Gastroesophageal sphincter (tissue), 3 donors: ENCODE data around the gene SEMA3A.

Experiments
- POLR2A ChIP-seq, 2 donors: fragments of 450-650 bp; IDR thresholded peaks; one replicate each; pipeline ENCODE4 v1.6.1; 2017; ENCODE audit warnings: antibody characterized with exemption in 2 of 2, mild to moderate bottlenecking in 2 of 2, moderate library complexity in 1 of 2
- TF ChIP-seq, protein P1 (sequence below), 4 experiments: fragments of 200-600 bp in 2 of 4; fragments of 450-650 bp in 2 of 4; sonication (generic) in 1 of 4; IDR thresholded peaks; one replicate each; pipeline ENCODE4 v1.5.1; 2017 to 2019; ENCODE audit warnings: antibody characterized with exemption in 4 of 4, mild to moderate bottlenecking in 2 of 4, moderate library complexity in 2 of 4

DNA sequence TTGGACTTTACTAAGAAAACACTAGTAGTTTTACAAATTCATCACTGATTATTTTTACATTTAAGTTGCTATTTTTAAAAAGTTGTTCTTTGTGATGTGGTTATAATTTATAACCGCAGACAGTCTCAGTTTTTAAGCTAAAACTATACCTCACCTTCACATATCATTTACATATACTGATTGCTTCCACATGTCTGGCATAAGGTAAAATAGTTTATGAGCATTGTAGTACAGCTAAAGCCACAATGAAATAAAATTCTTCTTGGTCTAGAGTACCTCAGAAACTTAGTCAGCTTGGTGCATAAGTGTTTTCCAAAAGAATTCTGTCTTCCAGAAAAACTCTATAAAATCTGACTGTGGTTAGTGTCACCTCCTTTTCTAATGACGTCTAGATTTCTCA lies 13.0 kb downstream of the SEMA3A start:
- no peak for TF ChIP-seq POLR2A (IDR thresholded peaks at IDR 0.05)
- TF ChIP-seq, protein P1, sequence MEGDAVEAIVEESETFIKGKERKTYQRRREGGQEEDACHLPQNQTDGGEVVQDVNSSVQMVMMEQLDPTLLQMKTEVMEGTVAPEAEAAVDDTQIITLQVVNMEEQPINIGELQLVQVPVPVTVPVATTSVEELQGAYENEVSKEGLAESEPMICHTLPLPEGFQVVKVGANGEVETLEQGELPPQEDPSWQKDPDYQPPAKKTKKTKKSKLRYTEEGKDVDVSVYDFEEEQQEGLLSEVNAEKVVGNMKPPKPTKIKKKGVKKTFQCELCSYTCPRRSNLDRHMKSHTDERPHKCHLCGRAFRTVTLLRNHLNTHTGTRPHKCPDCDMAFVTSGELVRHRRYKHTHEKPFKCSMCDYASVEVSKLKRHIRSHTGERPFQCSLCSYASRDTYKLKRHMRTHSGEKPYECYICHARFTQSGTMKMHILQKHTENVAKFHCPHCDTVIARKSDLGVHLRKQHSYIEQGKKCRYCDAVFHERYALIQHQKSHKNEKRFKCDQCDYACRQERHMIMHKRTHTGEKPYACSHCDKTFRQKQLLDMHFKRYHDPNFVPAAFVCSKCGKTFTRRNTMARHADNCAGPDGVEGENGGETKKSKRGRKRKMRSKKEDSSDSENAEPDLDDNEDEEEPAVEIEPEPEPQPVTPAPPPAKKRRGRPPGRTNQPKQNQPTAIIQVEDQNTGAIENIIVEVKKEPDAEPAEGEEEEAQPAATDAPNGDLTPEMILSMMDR (IDR thresholded peaks at IDR 0.05): no peak
